SK-N-SH (cell line): ENCODE measurements around the gene GBA3. TPM values are rescaled to one million over a fixed set of nuclear protein-coding genes. Genes with fewer than 3 reads are reported as not detected.

Experiments used
- CTCF ChIA-PET: fragments of 300-600, 350-600 bp; formaldehyde crosslinking; extraction: SDS; loops from one replicate; lab custom pipeline; 2021; lab: Yijun Ruan, JAX
- POLR2A ChIA-PET: fragments of 350-600 bp; sonication (Branson Sonifier 250); formaldehyde crosslinking; extraction: SDS; loops from one replicate; lab custom pipeline; 2020; ENCODE audit warnings: antibody characterized with exemption, inconsistent platforms; lab: Yijun Ruan, JAX
- DNase-seq: peaks from one replicate; pipeline ENCODE4 v3.0.0; 2012
- H2AFZ ChIP-seq: fragments of 200-600 bp; sonication (generic); 2 replicates; pipeline ENCODE4 v1.8.1; 2016; ENCODE audit warnings: antibody characterized with exemption, mild to moderate bottlenecking, low read depth
- H3F3A ChIP-seq: fragments of 200-600 bp; sonication (generic); replicated peaks from 2 replicates; pipeline ENCODE3; 2016; ENCODE audit warnings: antibody characterized with exemption, mild to moderate bottlenecking; ENCODE audit not compliant: insufficient read depth
- H3K27ac ChIP-seq, 2 experiments: fragments of 200-500 bp in 1 of 2; fragments of 200-600 bp in 1 of 2; sonication (Bioruptor generic) in 1 of 2; sonication (generic), shearing (Covaris generic) in 1 of 2; 2 replicates each; pipeline versions ENCODE4 v1.5.1 to v1.6.1; 2014 to 2016; ENCODE audit warnings: low read depth in 2 of 2, inconsistent platforms in 1 of 2, low read length in 1 of 2, mild to moderate bottlenecking in 1 of 2, mixed read lengths in 1 of 2
- H3K27me3 ChIP-seq: fragments of 200-600 bp; sonication (generic), shearing (Covaris generic); 2 replicates; pipeline ENCODE4 v1.6.1; 2016; ENCODE audit warnings: mixed run types; ENCODE audit not compliant: insufficient read depth
- H3K36me3 ChIP-seq, 2 experiments: fragments of 200-500 bp in 1 of 2; fragments of 200-600 bp in 1 of 2; sonication (Bioruptor generic) in 1 of 2; sonication (generic) in 1 of 2; replicated peaks in 1 of 2; 2 replicates each; pipeline versions ENCODE3 to v1.5.1; 2014 to 2016; ENCODE audit warnings: low read length in 1 of 2, mild to moderate bottlenecking in 1 of 2; ENCODE audit not compliant: insufficient read depth in 2 of 2, control insufficient read depth in 1 of 2
- H3K4me1 ChIP-seq, 2 experiments: fragments of 200-500 bp in 1 of 2; fragments of 200-600 bp in 1 of 2; sonication (Bioruptor generic) in 1 of 2; sonication (generic), shearing (Covaris generic) in 1 of 2; 2 replicates each; pipeline versions ENCODE4 v1.5.1 to v1.6.1; 2014 to 2016; ENCODE audit warnings: low read depth in 1 of 2, low read length in 1 of 2, mixed run types in 1 of 2; ENCODE audit not compliant: insufficient read depth in 2 of 2, control insufficient read depth in 1 of 2
- H3K4me2 ChIP-seq: fragments of 200-600 bp; sonication (generic), shearing (Covaris generic); 2 replicates; pipeline ENCODE4 v1.6.1; 2017; ENCODE audit warnings: mixed run types
- H3K4me3 ChIP-seq, 2 experiments: fragments of 200-500 bp in 1 of 2; fragments of 200-600 bp in 1 of 2; sonication (Bioruptor generic) in 1 of 2; sonication (generic), shearing (Covaris generic) in 1 of 2; 2 replicates each; pipeline versions ENCODE4 v1.5.1 to v1.8.1; 2014 to 2016; ENCODE audit warnings: low read depth in 2 of 2, inconsistent platforms in 1 of 2, low read length in 1 of 2, mild to moderate bottlenecking in 1 of 2, mixed read lengths in 1 of 2, moderate library complexity in 1 of 2
- H3K79me2 ChIP-seq: fragments of 200-600 bp; sonication (generic); 2 replicates; pipeline ENCODE4 v1.8.1; 2017; ENCODE audit warnings: mild to moderate bottlenecking; ENCODE audit not compliant: insufficient read depth
- H3K9ac ChIP-seq: fragments of 200-600 bp; sonication (generic); 2 replicates; pipeline ENCODE4 v1.6.1; 2017; ENCODE audit warnings: mixed run types
- H3K9me2 ChIP-seq: fragments of 200-600 bp; sonication (generic); 2 replicates; pipeline ENCODE4 v1.6.1; 2017; ENCODE audit warnings: mixed run types
- H3K9me3 ChIP-seq: fragments of 200-600 bp; sonication (generic); 2 replicates; pipeline ENCODE4 v1.6.1; 2017; ENCODE audit warnings: mixed run types, mild to moderate bottlenecking, moderate library complexity
- H4K20me1 ChIP-seq: fragments of 200-600 bp; sonication (generic); 2 replicates; pipeline ENCODE4 v1.6.1; 2017; ENCODE audit warnings: mild to moderate bottlenecking, mixed run types; ENCODE audit not compliant: insufficient read depth
- CHD2 ChIP-seq: fragments of 150-350 bp; IDR thresholded peaks from 2 replicates; pipeline ENCODE4 v1.6.1; 2018; ENCODE audit warnings: low read length; ENCODE audit not compliant: partially characterized antibody
- FOSL2 ChIP-seq: IDR thresholded peaks from 2 replicates; pipeline ENCODE4 v1.4.0; 2012; ENCODE audit warnings: low read depth, mild to moderate bottlenecking, moderate library complexity, borderline replicate concordance
- NFIC ChIP-seq: IDR thresholded peaks from 2 replicates; pipeline ENCODE4 v1.4.0; 2012; ENCODE audit warnings: borderline replicate concordance
- WGBS: methylation state at CpG from one replicate; pipeline ENCODE4 v1.1.6; 2017; ENCODE audit warnings: low lambda C conversion rate; 5-methylcytosine and 5-hydroxymethylcytosine counted together
- polyA plus RNA-seq, 3 experiments: library from polyadenylated mRNA; depleted of rRNA; stranded (reverse); fragments of >200 nt; gene quantifications; 2 replicates each; pipeline ENCODE4 v1.2.3, GENCODE V29; 2012
- TF ChIP-seq, protein P1 (sequence below): IDR thresholded peaks from 2 replicates; pipeline ENCODE4 v1.4.0; 2012; ENCODE audit warnings: low read depth
- TF ChIP-seq, protein P2 (sequence below): IDR thresholded peaks from 2 replicates; pipeline ENCODE4 v1.6.1; 2012; ENCODE audit warnings: mild to moderate bottlenecking, low read depth, low read length, moderate library complexity
- TF ChIP-seq, protein P3 (sequence below): IDR thresholded peaks from 2 replicates; pipeline ENCODE4 v1.4.0; 2012; ENCODE audit warnings: low read depth, borderline replicate concordance
- TF ChIP-seq, protein P4 (sequence below): IDR thresholded peaks from 2 replicates; pipeline ENCODE4; 2012

GBA3 gene
- polyA plus RNA-seq, 1 of the 3 experiments (the other 2 are of a cell fraction) = not detected

DNA sequence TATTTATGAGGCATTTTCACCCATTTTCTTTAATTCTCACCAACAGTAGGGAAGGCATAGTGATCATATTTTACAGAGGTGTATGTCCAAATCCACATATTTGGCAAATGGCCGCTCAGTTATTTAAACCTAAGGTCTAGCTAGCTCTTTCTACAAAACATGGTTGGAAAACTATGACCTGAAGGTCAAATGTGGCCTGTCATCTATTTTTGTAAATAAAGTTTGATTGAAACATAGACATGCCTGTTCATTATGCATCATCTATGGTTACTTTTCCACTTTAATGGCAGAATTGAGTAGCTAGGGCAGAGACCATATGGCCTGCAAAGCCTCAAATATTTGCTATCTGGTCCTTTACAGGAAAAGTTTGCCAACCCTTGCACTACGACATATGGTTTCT, 44.2 kb downstream of the GBA3 start:
- H3K4me3 ChIP-seq = no peak overlapping the region
- no peaks in the 10 kb centered on the region for H4K20me1 ChIP-seq
- no peaks in the 10 kb centered on the region for H3K79me2 ChIP-seq
- no peak overlapping the region for H2AFZ ChIP-seq
- H3K4me1 ChIP-seq = no peaks in the 10 kb centered on the region
- no peaks in the 10 kb centered on the region for H3K9me2 ChIP-seq
- no peak overlapping the region for H3K27ac ChIP-seq
- H3K27me3 ChIP-seq = no peaks in the 10 kb centered on the region
- ChIA-PET CTCF (no interaction called here), POLR2A (no interaction called here)
- H3F3A ChIP-seq = no peaks in the 10 kb centered on the region
- DNase-seq = no peak
- no peak for TF ChIP-seq CHD2
- no peak for TF ChIP-seq NFIC
- H3K36me3 ChIP-seq = no peaks in the 10 kb centered on the region
- WGBS = 9% methylated on average over 2 of the region's 2 CpGs
- H3K9me3 ChIP-seq = no peaks in the 10 kb centered on the region
- H3K9ac ChIP-seq = no peak overlapping the region
- no peak overlapping the region for H3K4me2 ChIP-seq

DNA sequence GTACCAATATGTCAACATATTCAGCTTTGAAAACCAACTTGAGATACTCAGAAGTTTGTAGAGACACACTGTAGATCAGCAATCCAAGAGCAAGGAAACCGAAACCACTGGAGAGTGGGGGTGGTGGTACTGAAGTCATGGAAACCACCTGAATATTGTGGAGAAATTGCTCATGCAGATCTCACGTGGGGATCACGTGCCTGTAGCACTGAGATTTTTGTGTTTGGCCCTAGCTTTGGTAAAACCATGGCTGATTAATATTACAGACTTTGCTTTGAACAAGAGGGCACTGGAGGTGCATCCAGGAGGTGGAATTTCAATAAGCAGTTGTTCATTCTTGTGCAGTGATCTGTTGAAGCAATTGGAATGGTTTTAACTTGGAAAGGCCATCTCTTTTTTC, 47.2 kb downstream of the GBA3 start:
- Histone ChIP-seq H3K9me3 (no peaks in the 10 kb centered on the region), H2AFZ (no peak overlapping the region), H4K20me1 (no peaks in the 10 kb centered on the region), H3K4me1 (no peaks in the 10 kb centered on the region), H3K9ac (no peak overlapping the region), H3K4me3 (no peak overlapping the region), H3F3A (no peaks in the 10 kb centered on the region), H3K36me3 (no peaks in the 10 kb centered on the region), H3K27ac (no peak overlapping the region), H3K27me3 (no peaks in the 10 kb centered on the region), H3K79me2 (no peaks in the 10 kb centered on the region), H3K4me2 (no peak overlapping the region), H3K9me2 (no peaks in the 10 kb centered on the region)
- TF ChIP-seq, protein P1, sequence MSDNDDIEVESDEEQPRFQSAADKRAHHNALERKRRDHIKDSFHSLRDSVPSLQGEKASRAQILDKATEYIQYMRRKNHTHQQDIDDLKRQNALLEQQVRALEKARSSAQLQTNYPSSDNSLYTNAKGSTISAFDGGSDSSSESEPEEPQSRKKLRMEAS = no peak
- TF ChIP-seq, protein P2, sequence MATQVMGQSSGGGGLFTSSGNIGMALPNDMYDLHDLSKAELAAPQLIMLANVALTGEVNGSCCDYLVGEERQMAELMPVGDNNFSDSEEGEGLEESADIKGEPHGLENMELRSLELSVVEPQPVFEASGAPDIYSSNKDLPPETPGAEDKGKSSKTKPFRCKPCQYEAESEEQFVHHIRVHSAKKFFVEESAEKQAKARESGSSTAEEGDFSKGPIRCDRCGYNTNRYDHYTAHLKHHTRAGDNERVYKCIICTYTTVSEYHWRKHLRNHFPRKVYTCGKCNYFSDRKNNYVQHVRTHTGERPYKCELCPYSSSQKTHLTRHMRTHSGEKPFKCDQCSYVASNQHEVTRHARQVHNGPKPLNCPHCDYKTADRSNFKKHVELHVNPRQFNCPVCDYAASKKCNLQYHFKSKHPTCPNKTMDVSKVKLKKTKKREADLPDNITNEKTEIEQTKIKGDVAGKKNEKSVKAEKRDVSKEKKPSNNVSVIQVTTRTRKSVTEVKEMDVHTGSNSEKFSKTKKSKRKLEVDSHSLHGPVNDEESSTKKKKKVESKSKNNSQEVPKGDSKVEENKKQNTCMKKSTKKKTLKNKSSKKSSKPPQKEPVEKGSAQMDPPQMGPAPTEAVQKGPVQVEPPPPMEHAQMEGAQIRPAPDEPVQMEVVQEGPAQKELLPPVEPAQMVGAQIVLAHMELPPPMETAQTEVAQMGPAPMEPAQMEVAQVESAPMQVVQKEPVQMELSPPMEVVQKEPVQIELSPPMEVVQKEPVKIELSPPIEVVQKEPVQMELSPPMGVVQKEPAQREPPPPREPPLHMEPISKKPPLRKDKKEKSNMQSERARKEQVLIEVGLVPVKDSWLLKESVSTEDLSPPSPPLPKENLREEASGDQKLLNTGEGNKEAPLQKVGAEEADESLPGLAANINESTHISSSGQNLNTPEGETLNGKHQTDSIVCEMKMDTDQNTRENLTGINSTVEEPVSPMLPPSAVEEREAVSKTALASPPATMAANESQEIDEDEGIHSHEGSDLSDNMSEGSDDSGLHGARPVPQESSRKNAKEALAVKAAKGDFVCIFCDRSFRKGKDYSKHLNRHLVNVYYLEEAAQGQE = no peak
- TF ChIP-seq FOSL2 = no peak
- TF ChIP-seq, protein P3, sequence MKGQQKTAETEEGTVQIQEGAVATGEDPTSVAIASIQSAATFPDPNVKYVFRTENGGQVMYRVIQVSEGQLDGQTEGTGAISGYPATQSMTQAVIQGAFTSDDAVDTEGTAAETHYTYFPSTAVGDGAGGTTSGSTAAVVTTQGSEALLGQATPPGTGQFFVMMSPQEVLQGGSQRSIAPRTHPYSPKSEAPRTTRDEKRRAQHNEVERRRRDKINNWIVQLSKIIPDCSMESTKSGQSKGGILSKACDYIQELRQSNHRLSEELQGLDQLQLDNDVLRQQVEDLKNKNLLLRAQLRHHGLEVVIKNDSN = no peak
- TF ChIP-seq, protein P4, sequence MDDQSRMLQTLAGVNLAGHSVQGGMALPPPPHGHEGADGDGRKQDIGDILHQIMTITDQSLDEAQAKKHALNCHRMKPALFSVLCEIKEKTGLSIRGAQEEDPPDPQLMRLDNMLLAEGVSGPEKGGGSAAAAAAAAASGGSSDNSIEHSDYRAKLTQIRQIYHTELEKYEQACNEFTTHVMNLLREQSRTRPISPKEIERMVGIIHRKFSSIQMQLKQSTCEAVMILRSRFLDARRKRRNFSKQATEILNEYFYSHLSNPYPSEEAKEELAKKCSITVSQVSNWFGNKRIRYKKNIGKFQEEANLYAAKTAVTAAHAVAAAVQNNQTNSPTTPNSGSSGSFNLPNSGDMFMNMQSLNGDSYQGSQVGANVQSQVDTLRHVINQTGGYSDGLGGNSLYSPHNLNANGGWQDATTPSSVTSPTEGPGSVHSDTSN = no peak
- CTCF ChIA-PET = no interaction called here
- 8% methylated on average over 3 of the region's 3 CpGs for WGBS
- POLR2A ChIA-PET = no interaction called here
- DNase-seq = no peak
